IPS-20b (cell line): ENCODE results near the gene SOX18.

Source experiments
- H3K27ac ChIP-seq: one replicate; pipeline ENCODE4 v1.5.1; 2013; ENCODE audit warnings: low read length
- H3K27me3 ChIP-seq: 2 replicates; pipeline ENCODE4 v1.6.1; 2013; ENCODE audit warnings: mild to moderate bottlenecking, low read length, inconsistent platforms; ENCODE audit not compliant: insufficient read depth
- H3K36me3 ChIP-seq: 2 replicates; pipeline ENCODE4 v1.6.1; 2013; ENCODE audit warnings: low read depth, mild to moderate bottlenecking, inconsistent platforms, low read length, moderate library complexity; ENCODE audit not compliant: insufficient read depth
- H3K4me1 ChIP-seq: 2 replicates; pipeline ENCODE4 v1.6.1; 2013; ENCODE audit warnings: mild to moderate bottlenecking, control low read depth, inconsistent platforms, low read length, moderate library complexity; ENCODE audit not compliant: insufficient read depth
- H3K4me3 ChIP-seq: 2 replicates; pipeline ENCODE4 v1.5.1; 2013; ENCODE audit warnings: mild to moderate bottlenecking, low read length, inconsistent platforms
- H3K9ac ChIP-seq: 2 replicates; pipeline ENCODE4 v1.6.1; 2013; ENCODE audit warnings: low read depth, mild to moderate bottlenecking, inconsistent platforms, low read length, moderate library complexity
- H3K9me3 ChIP-seq: 2 replicates; pipeline ENCODE4 v1.6.1; 2013; ENCODE audit warnings: mild to moderate bottlenecking, low read depth, low read length, inconsistent platforms; ENCODE audit not compliant: insufficient read depth

SOX18 gene

GRCh38 chr20:64064145-64064698 lies 14.8 kb upstream of the SOX18 start:
- no peaks in the 10 kb centered on the region for H3K4me1 ChIP-seq
- H3K27ac ChIP-seq, result no peak overlapping the region
- H3K36me3 ChIP-seq, result no peaks in the 10 kb centered on the region
- no peaks in the 10 kb centered on the region; the same call in 1 of the 2 replicates for H3K27me3 ChIP-seq
- peak overlapping the region; percentile 78; the same call in 1 of the 2 replicates for H3K4me3 ChIP-seq
- H3K9ac ChIP-seq, result no peak overlapping the region
- H3K9me3 ChIP-seq, result no peaks in the 10 kb centered on the region

DNA sequence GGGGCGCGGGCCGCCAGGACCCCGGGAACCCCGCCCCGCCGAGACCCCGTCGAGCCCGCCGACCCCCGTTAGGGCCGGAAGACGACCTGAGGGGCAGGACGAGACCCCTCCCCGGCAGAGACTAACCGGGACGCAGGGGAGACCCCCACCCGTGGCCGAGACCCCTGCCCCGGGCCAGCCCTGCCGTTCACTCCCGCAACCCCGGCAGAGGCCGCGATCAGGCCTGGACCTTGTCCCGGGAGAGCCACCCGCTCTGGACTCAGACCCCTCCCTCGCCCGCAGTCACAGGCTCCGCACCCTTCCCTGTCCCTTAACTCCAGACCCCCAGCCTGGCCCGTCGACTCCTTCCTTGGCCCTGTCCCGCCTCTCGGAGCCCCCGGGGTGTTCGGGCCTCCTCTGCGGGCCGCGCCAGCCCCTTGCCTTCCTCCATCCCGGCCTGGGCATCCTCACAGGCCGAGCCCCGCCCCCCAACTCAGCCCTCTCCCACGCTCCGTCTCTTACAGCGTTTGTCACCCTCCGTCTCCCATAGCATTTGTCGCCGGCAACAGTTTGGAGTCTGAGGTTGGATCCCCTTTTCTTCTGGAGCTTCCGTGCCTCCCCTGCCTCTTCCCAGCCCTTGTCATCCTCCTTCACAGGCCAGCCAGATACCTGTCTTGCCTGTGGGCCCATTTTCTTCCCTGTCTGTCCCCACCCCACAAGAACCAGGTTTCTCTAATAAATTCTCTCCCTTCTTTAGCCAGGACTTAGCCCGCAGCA lies 14.1 kb upstream of the SOX18 start:
- Histone ChIP-seq H3K4me3 (peak overlapping the region; percentile 78), H3K36me3 (no peaks in the 10 kb centered on the region), H3K27ac (no peak overlapping the region), H3K9me3 (no peaks in the 10 kb centered on the region), H3K9ac (peak overlapping the region; percentile 69; the same call in 1 of the 2 replicates), H3K4me1 (no peaks in the 10 kb centered on the region), H3K27me3 (no peaks in the 10 kb centered on the region; the same call in 1 of the 2 replicates)

- no peaks in the 10 kb centered on the region; the same call in 1 of the 2 replicates for H3K27me3 ChIP-seq
- H3K36me3 ChIP-seq, result no peaks in the 10 kb centered on the region
- H3K9me3 ChIP-seq, result no peaks in the 10 kb centered on the region
- peak within 1 kb of the TSS; percentile 69; the same call in 1 of the 2 replicates for H3K9ac ChIP-seq
- no peaks in the 10 kb centered on the region for H3K4me1 ChIP-seq
- peak within 1 kb of the TSS; percentile 78 for H3K4me3 ChIP-seq
- no peak within 1 kb of the TSS for H3K27ac ChIP-seq
Observed at GRCh38 chr20:64062596-64063388, 13.4 kb upstream of the SOX18 start, which contains the start of gene TCEA2. TCEA2 (plus strand) TSS chr20:64063198; CDS start chr20:64063313, 115 bp downstream.

DNA sequence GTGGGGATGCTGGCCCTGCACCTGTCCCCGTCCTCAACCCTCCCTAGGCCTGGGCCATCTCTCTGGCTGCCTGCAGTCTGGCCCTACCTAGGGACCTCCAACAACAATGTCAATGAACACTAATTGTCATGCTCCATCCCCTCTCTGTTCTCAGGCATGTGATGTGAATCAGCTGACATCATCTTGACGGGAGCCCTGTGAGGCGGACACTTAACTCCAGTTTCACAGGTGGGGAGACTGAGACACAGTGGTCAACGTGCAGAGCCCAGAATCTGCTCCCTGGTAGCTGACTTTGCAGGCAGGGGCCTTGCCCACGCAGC lies 12.8 kb upstream of the SOX18 start:
- peak overlapping the region; percentile 78; the same call in 1 of the 2 replicates for H3K4me3 ChIP-seq
- no peaks in the 10 kb centered on the region; the same call in 1 of the 2 replicates for H3K4me1 ChIP-seq
- no peaks in the 10 kb centered on the region for H3K9me3 ChIP-seq
- H3K27me3 ChIP-seq, result no peaks in the 10 kb centered on the region; the same call in 1 of the 2 replicates
- no peaks in the 10 kb centered on the region for H3K36me3 ChIP-seq
- no peak overlapping the region for H3K27ac ChIP-seq
- H3K9ac ChIP-seq, result peak overlapping the region; percentile 69; the same call in 1 of the 2 replicates

DNA sequence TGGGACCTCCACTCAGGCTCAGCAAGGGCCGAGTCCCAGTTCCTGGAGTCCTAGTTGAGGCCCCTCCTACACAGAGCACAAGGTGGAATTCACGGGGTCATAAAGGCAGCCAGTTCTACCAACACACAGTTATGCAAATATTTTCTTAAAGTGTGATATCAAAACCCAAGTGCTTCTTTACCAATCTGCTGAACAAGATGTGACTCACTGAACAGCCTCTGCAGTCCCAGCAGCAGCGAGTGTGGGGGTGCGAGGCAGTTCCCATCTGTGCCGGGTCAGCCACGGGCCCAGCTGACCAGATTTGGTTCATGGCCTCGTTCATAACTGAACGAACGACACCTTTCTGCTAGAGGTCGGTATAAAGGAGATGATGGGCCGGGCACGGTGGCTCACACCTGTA lies 9.1 kb upstream of the SOX18 start:
- H3K9ac ChIP-seq, result no peak overlapping the region
- no peaks in the 10 kb centered on the region for H3K36me3 ChIP-seq
- no peaks in the 10 kb centered on the region for H3K27me3 ChIP-seq
- H3K9me3 ChIP-seq, result no peaks in the 10 kb centered on the region
- H3K4me1 ChIP-seq, result peaks cover 4% of the 10 kb centered on the region; the same call in 1 of the 2 replicates
- H3K4me3 ChIP-seq, result no peak overlapping the region
- H3K27ac ChIP-seq, result no peak overlapping the region

- H3K4me3 ChIP-seq, result no peak overlapping the region
- no peaks in the 10 kb centered on the region for H3K9me3 ChIP-seq
- peaks cover 4% of the 10 kb centered on the region; the same call in 1 of the 2 replicates for H3K4me1 ChIP-seq
- no peak overlapping the region for H3K9ac ChIP-seq
- H3K27ac ChIP-seq, result no peak overlapping the region
- no peaks in the 10 kb centered on the region for H3K36me3 ChIP-seq
- no peaks in the 10 kb centered on the region for H3K27me3 ChIP-seq
Observed at GRCh38 chr20:64057628-64058498, 8.4 kb upstream of the SOX18 start.

DNA sequence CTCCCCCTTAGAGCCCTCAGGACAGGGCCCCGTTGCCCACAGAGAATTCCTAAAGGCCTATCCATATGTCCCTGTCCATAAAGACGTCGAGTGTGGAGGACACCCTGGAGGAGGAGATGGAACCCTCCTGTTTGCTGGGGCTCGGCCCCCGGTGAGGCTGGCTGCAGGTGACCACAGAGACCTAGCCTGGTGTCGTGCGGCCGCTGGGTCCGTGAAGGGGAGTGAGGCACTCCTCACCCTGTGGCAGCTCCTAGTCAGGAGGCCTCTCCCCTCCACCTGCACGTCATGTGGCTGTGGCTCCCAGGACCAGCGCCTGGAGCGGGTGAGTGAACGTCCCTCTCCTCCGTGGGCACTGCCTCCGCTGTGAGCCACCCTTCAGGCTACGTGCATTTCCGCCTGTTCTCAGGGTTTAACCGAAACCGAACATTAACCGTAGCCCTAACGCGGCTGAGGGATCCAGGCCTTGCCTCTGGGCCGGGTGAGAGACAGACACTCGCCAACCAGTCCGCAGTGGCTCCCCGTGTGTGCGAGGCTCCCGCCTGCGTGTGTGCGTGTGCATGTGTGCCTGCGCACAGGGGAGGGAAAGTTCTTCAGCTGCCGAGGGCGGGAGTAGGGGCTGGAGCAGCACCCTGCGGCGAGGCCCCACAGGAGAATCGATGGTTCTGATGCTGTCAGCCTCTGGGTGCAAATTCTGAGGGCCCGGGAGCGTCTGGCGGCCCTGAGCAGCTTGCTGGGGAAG lies 7.6 kb upstream of the SOX18 start:
- peaks cover 4% of the 10 kb centered on the region; the same call in 1 of the 2 replicates for H3K4me1 ChIP-seq
- no peaks in the 10 kb centered on the region for H3K36me3 ChIP-seq
- H3K27ac ChIP-seq, result no peak overlapping the region
- H3K4me3 ChIP-seq, result no peak overlapping the region
- no peaks in the 10 kb centered on the region for H3K9me3 ChIP-seq
- no peak overlapping the region; the same call in 1 of the 2 replicates for H3K9ac ChIP-seq
- H3K27me3 ChIP-seq, result peaks cover 7% of the 10 kb centered on the region

DNA sequence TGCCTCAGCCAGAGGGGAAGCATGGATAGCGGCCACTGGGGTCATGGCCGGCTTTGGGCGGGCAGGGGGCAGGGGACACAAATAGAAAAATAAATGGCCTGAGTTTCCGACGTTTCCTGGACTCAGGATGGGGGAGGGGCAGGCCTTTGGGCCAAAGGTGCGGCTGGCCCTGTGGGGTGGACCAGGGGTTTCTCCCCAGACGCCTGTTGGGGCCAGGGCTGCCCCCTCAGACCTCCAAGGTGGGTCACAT lies 7.1 kb upstream of the SOX18 start:
- Histone ChIP-seq H3K36me3 (no peaks in the 10 kb centered on the region), H3K9ac (no peak overlapping the region), H3K27me3 (peaks cover 12% of the 10 kb centered on the region), H3K4me1 (peaks cover 4% of the 10 kb centered on the region; the same call in 1 of the 2 replicates), H3K9me3 (no peaks in the 10 kb centered on the region), H3K27ac (no peak overlapping the region), H3K4me3 (no peak overlapping the region)

GRCh38 chr20:64055893-64056638 lies 6.6 kb upstream of the SOX18 start:
- Histone ChIP-seq H3K36me3 (no peaks in the 10 kb centered on the region), H3K27ac (no peak overlapping the region), H3K9ac (no peak overlapping the region)

GRCh38 chr20:64055396-64055892 lies 6.0 kb upstream of the SOX18 start:
- Histone ChIP-seq H3K4me3 (no peak overlapping the region), H3K4me1 (peaks cover 4% of the 10 kb centered on the region; the same call in 1 of the 2 replicates), H3K27me3 (peaks cover 24% of the 10 kb centered on the region), H3K9ac (no peak overlapping the region), H3K27ac (no peak overlapping the region), H3K9me3 (no peaks in the 10 kb centered on the region), H3K36me3 (no peaks in the 10 kb centered on the region)

More at GRCh38 chr20:64055893-64056638, 6.6 kb upstream of the SOX18 start:
- Histone ChIP-seq H3K4me3 (no peak overlapping the region), H3K27me3 (peaks cover 17% of the 10 kb centered on the region), H3K9me3 (no peaks in the 10 kb centered on the region), H3K4me1 (peaks cover 4% of the 10 kb centered on the region; the same call in 1 of the 2 replicates)
